Dermis microvascular lymphatic vessel endothelial cell (primary cell): ENCODE results near the gene JAM3. TPM values are rescaled to one million over a fixed set of nuclear protein-coding genes. Genes with fewer than 3 reads are reported as not detected.

ENCODE experiments used
- DNase-seq, 2 donors: peaks; one replicate each; pipeline versions ENCODE4 v3.0.0 to v3.0.0-alpha.2; 2010; ENCODE audit warnings: low read depth in 2 of 2
- total RNA-seq: library from RNA; depleted of rRNA; stranded (reverse); fragments of >200 nt; gene quantifications from 2 replicates; pipeline ENCODE4 v1.2.1, GENCODE V29; 2014

The JAM3 gene
- total RNA-seq: 8.6 and 15.8 TPM in 2 replicates

- peak; percentile 66 to 94 for DNase-seq
Measured at GRCh38 chr11:134068829-134069425, at the start of gene JAM3. Gene JAM3, plus strand, starts transcription at chr11:134069072. Its CDS starts 12 bp downstream, at chr11:134069084.

- DNase-seq: no peak
Measured at GRCh38 chr11:134019500-134019899, 49.4 kb upstream of the JAM3 start.

- DNase-seq: no peak
Measured at GRCh38 chr11:134020598-134020997, 48.3 kb upstream of the JAM3 start.

- DNase-seq: no peak
Measured at GRCh38 chr11:134021326-134021725, 47.5 kb upstream of the JAM3 start.

GRCh38 chr11:134022748-134023147 is 46.1 kb upstream of the JAM3 start:
- DNase-seq: no peak

GRCh38 chr11:134024420-134025081 is 44.3 kb upstream of the JAM3 start:
- DNase-seq: no peak

- no peak for DNase-seq
Measured at GRCh38 chr11:134025082-134025429, 43.8 kb upstream of the JAM3 start.

- no peak for DNase-seq
Measured at GRCh38 chr11:134026655-134027343, 42.1 kb upstream of the JAM3 start.

- no peak for DNase-seq
Measured at GRCh38 chr11:134027671-134028070, 41.2 kb upstream of the JAM3 start.

GRCh38 chr11:134028368-134028920 is 40.4 kb upstream of the JAM3 start:
- DNase-seq: no peak

GRCh38 chr11:134030853-134031252 is 38.0 kb upstream of the JAM3 start:
- DNase-seq: no peak

- DNase-seq: no peak
Measured at GRCh38 chr11:134032043-134032442, 36.8 kb upstream of the JAM3 start.

- DNase-seq: no peak
Measured at GRCh38 chr11:134032501-134033091, 36.3 kb upstream of the JAM3 start.

- no peak for DNase-seq
Measured at GRCh38 chr11:134033276-134033675, 35.6 kb upstream of the JAM3 start.

GRCh38 chr11:134033696-134034491 is 35.0 kb upstream of the JAM3 start:
- peak in 1 of 2 donors; percentile 51 for DNase-seq

GRCh38 chr11:134034496-134035381 is 34.1 kb upstream of the JAM3 start:
- no peak for DNase-seq

GRCh38 chr11:134036492-134037045 is 32.3 kb upstream of the JAM3 start:
- no peak for DNase-seq

GRCh38 chr11:134037046-134037908 is 31.6 kb upstream of the JAM3 start:
- peak; percentile 2 to 42 for DNase-seq

GRCh38 chr11:134038897-134039470 is 29.9 kb upstream of the JAM3 start:
- no peak for DNase-seq
